GM04503 (cell line): Measurements from ENCODE around the gene KLHL7.
"Not testable (repeated sequence)": the region's sequence is repeated elsewhere in the genome, so short reads cannot be mapped to it uniquely, and the experiment has no call there.

Source experiments
- DNase-seq: peaks from one replicate; pipeline ENCODE4 v3.0.0-alpha.2; 2012; ENCODE audit warnings: low read depth

The KLHL7 gene

GRCh38 chr7:23218196-23218595, 112.6 kb downstream of the KLHL7 start:
- no peak for DNase-seq

GRCh38 chr7:23220690-23221305, 115.2 kb downstream of the KLHL7 start:
- DNase-seq, result no peak

GRCh38 chr7:23222439-23223030, 117.0 kb downstream of the KLHL7 start:
- no peak for DNase-seq

- not testable (repeated sequence) for DNase-seq
Observed at GRCh38 chr7:23224364-23224763, 118.8 kb downstream of the KLHL7 start.

- DNase-seq, result no peak
Observed at GRCh38 chr7:23226844-23227450, 121.4 kb downstream of the KLHL7 start.
